Right lobe of liver (tissue), 6 donors: ENCODE measurements around the gene NFASC. TPM values are rescaled to one million over a fixed set of nuclear protein-coding genes. Genes with fewer than 3 reads are reported as not detected.

Experiments used
- ATAC-seq, 4 donors: fragments of 200-7000 bp; cut with Tn5 transposase; one replicate each; pipeline ENCODE4 v1.9.1; 2020; ENCODE audit warnings: mild to moderate bottlenecking in 4 of 4, moderate library complexity in 4 of 4
- DNase-seq, 3 donors: peaks; one replicate each; pipeline ENCODE4 v3.0.0-alpha.2; 2020
- H3K27ac ChIP-seq, 3 donors: fragments of 200-600 bp; one replicate each; pipeline ENCODE4 v1.8.0; 2022
- H3K27me3 ChIP-seq, 2 donors: fragments of 200-600 bp; one replicate each; pipeline ENCODE4 v1.8.0; 2022
- H3K36me3 ChIP-seq, 4 donors: fragments of 200-600 bp; sonication (generic) in 1 of 4; one replicate each; pipeline versions ENCODE4 v1.5.1 to v1.8.0; 2017 to 2022; ENCODE audit warnings: control low read depth in 1 of 4
- H3K4me1 ChIP-seq, 4 donors: fragments of 200-600 bp; sonication (generic) in 1 of 4; one replicate each; pipeline versions ENCODE4 v1.5.1 to v1.8.0; 2017 to 2022; ENCODE audit warnings: control low read depth in 1 of 4
- H3K4me3 ChIP-seq, 3 donors: fragments of 200-600 bp; one replicate each; pipeline ENCODE4 v1.8.0; 2022
- H3K9me3 ChIP-seq, 4 donors: fragments of 200-600 bp; sonication (generic) in 1 of 4; one replicate each; pipeline versions ENCODE4 v1.5.1 to v1.8.0; 2017 to 2022; ENCODE audit warnings: control low read depth in 1 of 4
- POLR2A ChIP-seq: fragments of 450-650 bp; IDR thresholded peaks from one replicate; pipeline ENCODE4 v1.6.1; 2017; ENCODE audit warnings: antibody characterized with exemption, mild to moderate bottlenecking
- WGBS: methylation state at CpG from one replicate; pipeline ENCODE4 v1.1.6; 2018; ENCODE audit warnings: low coverage, low lambda C conversion rate; ENCODE audit not compliant: insufficient coverage; ENCODE audit errors: missing lambda C conversion rate; 5-methylcytosine and 5-hydroxymethylcytosine counted together
- intact Hi-C, 2 donors: fragments of 100-400 bp; cut with DNase I; formaldehyde crosslinking; loops; one replicate each; pipeline versions ENCODE4 v1.11.2 to v1.14.1; 2022
- total RNA-seq, 6 experiments: library from RNA; depleted of rRNA in 2 of 6; stranded (reverse); fragments of >200 nt in 2 of 6; fragmentation: NEBNext Ultra II Directional in 3 of 6; extraction: Animal tissue kit (Norgen Biotek cat#: 25700) in 3 of 6; gene quantifications; one replicate each; pipeline versions ENCODE4 v1.1.0 to v1.2.4, GENCODE V29; 2016 to 2023
- TF ChIP-seq, protein P1 (sequence below), 4 donors: fragments of 200-600 bp in 3 of 4; fragments of 450-650 bp in 1 of 4; IDR thresholded peaks; one replicate each; pipeline versions ENCODE4 v1.5.1 to v1.8.0; 2016 to 2022; ENCODE audit warnings: antibody characterized with exemption in 4 of 4, mild to moderate bottlenecking in 2 of 4
- donor health status: DM: no; HTN: yes; CAD: no.
- donor health status: DM: no; HTN: no; CAD: no.
- donor health status: DM: no; HTN: no; CAD: no.
- donor health status: DM: no; HTN: yes; CAD: no.
- donor health status: DM: no; HTN: yes; CAD: no.

NFASC gene
- total RNA-seq, 6 experiments from 2014 or later = 3.2 to 7.8 (median 5.6) TPM

GRCh38 chr1:205028390-205028789 is 157.7 kb downstream of the NFASC start:
- Histone ChIP-seq H3K4me1 (no peaks in the 10 kb centered on the region), H3K27ac (no peak overlapping the region), H3K36me3 (no peaks in the 10 kb centered on the region), H3K9me3 (no peaks in the 10 kb centered on the region), H3K27me3 (no peaks in the 10 kb centered on the region), H3K4me3 (no peak overlapping the region)
- TF ChIP-seq, protein P1, sequence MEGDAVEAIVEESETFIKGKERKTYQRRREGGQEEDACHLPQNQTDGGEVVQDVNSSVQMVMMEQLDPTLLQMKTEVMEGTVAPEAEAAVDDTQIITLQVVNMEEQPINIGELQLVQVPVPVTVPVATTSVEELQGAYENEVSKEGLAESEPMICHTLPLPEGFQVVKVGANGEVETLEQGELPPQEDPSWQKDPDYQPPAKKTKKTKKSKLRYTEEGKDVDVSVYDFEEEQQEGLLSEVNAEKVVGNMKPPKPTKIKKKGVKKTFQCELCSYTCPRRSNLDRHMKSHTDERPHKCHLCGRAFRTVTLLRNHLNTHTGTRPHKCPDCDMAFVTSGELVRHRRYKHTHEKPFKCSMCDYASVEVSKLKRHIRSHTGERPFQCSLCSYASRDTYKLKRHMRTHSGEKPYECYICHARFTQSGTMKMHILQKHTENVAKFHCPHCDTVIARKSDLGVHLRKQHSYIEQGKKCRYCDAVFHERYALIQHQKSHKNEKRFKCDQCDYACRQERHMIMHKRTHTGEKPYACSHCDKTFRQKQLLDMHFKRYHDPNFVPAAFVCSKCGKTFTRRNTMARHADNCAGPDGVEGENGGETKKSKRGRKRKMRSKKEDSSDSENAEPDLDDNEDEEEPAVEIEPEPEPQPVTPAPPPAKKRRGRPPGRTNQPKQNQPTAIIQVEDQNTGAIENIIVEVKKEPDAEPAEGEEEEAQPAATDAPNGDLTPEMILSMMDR (IDR thresholded peaks at IDR 0.05) = no peak
- TF ChIP-seq POLR2A = no peak
- WGBS = 59% methylated on average over 7 of the region's 7 CpGs
- ATAC-seq = no peak
- DNase-seq = no peak
- intact Hi-C loops = no loop called here

GRCh38 chr1:205028924-205029323 is 158.3 kb downstream of the NFASC start:
- intact Hi-C loops = no loop called here

DNA sequence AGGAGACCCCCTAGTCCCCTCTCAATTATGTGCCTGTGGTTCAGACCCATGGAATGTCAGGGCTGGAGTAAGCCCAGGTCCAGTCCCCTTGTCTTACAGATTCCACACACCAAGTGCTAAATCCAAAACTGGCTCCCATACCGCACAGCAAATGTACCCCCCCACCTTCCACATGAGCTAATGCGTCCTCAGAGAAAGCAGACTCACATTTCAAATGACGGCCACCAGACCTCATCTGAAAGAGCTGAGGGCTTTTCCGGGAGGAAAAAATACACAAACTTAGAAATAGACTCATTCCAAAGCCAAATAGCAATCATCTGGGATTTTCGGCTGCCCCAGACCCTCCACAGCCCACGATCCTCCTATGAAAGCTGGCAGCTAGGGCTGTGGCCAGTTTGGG is 159.6 kb downstream of the NFASC start:
- WGBS = 68% methylated on average over 6 of the region's 6 CpGs
- H3K4me3 ChIP-seq = no peak overlapping the region
- ATAC-seq (no peak), DNase-seq (no peak)
- H3K27me3 ChIP-seq = no peaks in the 10 kb centered on the region
- intact Hi-C loops = no loop called here
- H3K9me3 ChIP-seq = no peaks in the 10 kb centered on the region
- TF ChIP-seq, protein P1 (IDR thresholded peaks at IDR 0.05) = no peak
- TF ChIP-seq POLR2A = no peak
- H3K27ac ChIP-seq = no peak overlapping the region
- no peaks in the 10 kb centered on the region for H3K4me1 ChIP-seq
- no peaks in the 10 kb centered on the region for H3K36me3 ChIP-seq

More at GRCh38 chr1:205028924-205029323, 158.3 kb downstream of the NFASC start:
- no peaks in the 10 kb centered on the region for H3K27me3 ChIP-seq
- ATAC-seq (no peak), DNase-seq (no peak)
- 69% methylated on average over 4 of the region's 4 CpGs for WGBS
- TF ChIP-seq, protein P1 (IDR thresholded peaks at IDR 0.05) = no peak
- TF ChIP-seq POLR2A = no peak
- no peaks in the 10 kb centered on the region for H3K36me3 ChIP-seq
- no peak overlapping the region for H3K27ac ChIP-seq
- no peaks in the 10 kb centered on the region for H3K4me1 ChIP-seq
- H3K9me3 ChIP-seq = no peaks in the 10 kb centered on the region
- no peak overlapping the region for H3K4me3 ChIP-seq

DNA sequence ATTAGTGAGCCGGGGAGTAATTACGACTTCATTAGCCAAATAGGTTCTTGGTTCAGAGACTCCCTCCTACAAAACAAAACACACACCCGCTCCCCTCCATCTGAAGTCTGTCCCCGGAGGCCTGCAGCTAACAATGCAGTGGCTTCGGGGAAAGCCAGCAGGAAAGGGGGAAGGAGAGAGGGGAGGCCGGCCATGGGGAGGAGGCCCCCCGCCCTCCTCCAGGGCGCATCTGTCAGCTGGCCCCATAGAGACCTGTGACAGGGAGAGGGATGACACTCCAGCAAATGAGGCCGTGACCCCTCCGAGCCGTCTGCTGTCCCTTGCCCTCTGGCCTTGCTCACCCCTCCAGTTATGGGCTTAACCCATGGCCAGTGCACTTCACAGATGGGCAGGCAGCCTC is 160.2 kb downstream of the NFASC start:
- Histone ChIP-seq H3K27me3 (no peaks in the 10 kb centered on the region), H3K9me3 (no peaks in the 10 kb centered on the region), H3K4me1 (no peaks in the 10 kb centered on the region), H3K27ac (no peak overlapping the region), H3K36me3 (no peaks in the 10 kb centered on the region), H3K4me3 (no peak overlapping the region)
- no peak for DNase-seq
- WGBS = 59% methylated on average over 4 of the region's 11 CpGs
- no peak for ATAC-seq
- intact Hi-C loops = no loop called here
- TF ChIP-seq, protein P1 (IDR thresholded peaks at IDR 0.05) = no peak
- TF ChIP-seq POLR2A = no peak

DNA sequence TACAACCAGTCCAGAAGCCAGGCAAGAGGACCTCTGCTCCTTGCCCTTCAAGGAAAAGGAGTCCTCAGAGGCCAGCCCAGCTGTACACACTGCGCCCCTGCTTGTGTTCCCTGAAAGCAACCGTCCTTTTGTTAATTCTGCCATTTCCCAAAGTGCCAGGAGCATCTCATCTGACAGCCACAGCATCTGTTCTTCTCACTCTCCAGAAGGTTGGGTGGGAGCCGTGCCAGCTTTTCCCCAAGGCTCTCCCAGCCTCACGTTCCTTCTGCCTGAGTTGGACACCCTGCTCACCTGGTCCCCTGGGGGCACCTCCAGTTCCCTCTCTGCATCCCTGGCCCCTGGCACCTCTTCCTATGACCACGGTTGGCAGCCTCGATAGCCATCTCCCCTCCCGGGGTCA is 161.8 kb downstream of the NFASC start:
- H3K27ac ChIP-seq = no peak overlapping the region
- peaks cover 0 to 8% (median 3%) of the 10 kb centered on the region in 4 donors for H3K4me1 ChIP-seq
- H3K9me3 ChIP-seq = no peaks in the 10 kb centered on the region
- H3K36me3 ChIP-seq = no peaks in the 10 kb centered on the region
- DNase-seq = no peak
- no peak overlapping the region for H3K4me3 ChIP-seq
- no peak for ATAC-seq
- 88% methylated on average over 2 of the region's 7 CpGs for WGBS
- no peaks in the 10 kb centered on the region for H3K27me3 ChIP-seq
- TF ChIP-seq, protein P1 (IDR thresholded peaks at IDR 0.05) = no peak
- no peak for TF ChIP-seq POLR2A
- intact Hi-C loops = no loop called here
